Muscle of arm (tissue), 12 donors: Measurements from ENCODE around the gene JKAMP. TPM values are rescaled to one million over a fixed set of nuclear protein-coding genes. Genes with fewer than 3 reads are reported as not detected.

Experiments
- DNase-seq: peaks from one replicate; pipeline ENCODE4 v3.0.0-alpha.2; 2013
- polyA plus RNA-seq, 12 donors: library from polyadenylated mRNA; unstranded; fragments of 120-200 nt; gene quantifications; one replicate each; pipeline ENCODE4 v1.2.1, GENCODE V29; 2013; ENCODE audit not compliant: insufficient read length in 12 of 12

JKAMP gene
- polyA plus RNA-seq, 12 donors, result 38.4 to 67.1 (median 50.2) TPM; not detected in 1

- DNase-seq, result no peak
Measured at GRCh38 chr14:59532419-59532818, 48.1 kb downstream of the JKAMP start.

DNA sequence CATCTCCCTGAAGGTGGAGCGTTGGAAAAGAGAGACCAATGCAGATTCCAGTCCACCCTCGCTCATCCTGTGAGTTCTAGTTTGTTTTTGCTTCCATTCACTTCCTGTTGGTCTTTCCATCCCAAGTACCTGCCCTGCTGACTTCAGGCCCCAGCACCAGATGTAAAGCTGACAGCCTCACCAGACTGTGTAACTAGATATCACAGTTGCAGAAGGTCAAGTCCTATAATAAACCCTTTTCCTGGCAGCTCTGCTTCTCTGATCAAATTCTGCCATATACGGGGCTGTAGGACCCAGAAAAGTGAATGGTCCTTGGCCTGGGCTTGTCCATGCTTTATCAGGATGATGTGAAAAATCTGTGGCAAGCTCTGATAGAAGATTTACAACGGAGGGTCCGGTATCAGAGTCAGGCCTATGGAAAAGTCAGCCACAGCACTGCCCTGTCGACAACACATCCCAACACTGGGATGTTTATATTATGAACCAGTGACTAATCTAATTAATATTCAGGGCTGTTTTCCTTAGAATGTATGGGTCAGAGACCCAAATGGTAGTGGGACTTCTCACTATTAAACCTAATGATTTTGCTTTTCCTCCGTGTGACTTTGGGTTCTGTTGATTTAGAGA, 50.2 kb downstream of the JKAMP start:
- DNase-seq, result no peak

DNA sequence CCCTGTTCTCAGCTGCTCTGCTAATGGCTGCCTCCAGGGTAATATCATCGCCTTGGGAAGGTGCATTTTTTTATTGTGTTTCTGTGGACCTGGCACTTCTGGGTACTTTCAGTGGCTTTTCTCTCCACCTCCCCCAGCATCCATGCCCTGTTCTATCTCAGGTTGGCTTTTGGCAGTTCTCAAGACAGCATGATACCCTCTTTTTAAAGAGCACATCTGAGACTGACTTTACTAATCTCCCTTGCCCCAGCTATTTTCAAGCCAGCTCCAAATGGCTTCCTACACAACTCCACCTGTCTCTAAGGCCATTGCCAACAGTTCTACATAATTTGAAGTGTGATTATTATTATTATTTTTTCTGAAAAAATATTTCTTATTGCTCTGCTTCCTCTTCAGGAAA, 53.2 kb downstream of the JKAMP start:
- DNase-seq, result no peak

GRCh38 chr14:59538936-59539335, 54.6 kb downstream of the JKAMP start:
- DNase-seq, result no peak

DNA sequence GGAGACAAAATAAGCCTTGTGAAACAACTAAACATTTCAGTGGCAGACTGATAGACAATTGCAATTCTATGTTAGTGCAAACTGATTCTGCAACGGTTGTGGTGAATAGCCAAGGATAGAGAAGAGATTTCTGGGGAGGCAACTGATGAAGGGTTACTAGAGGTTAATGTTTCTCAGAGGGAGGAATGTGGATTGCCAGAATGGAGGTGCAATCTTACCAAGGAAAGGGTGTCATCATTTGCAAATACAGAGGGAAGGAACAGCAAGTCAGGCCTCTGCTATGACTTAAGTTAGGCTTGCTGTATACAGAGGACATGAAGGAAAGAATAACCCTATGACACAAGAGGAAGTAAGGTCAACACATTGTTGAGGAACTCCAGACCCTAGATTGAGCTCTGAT, 56.5 kb downstream of the JKAMP start:
- no peak for DNase-seq

- no peak for DNase-seq
Measured at GRCh38 chr14:59541731-59542130, 57.4 kb downstream of the JKAMP start.

GRCh38 chr14:59543873-59544272, 59.6 kb downstream of the JKAMP start:
- DNase-seq, result no peak

DNA sequence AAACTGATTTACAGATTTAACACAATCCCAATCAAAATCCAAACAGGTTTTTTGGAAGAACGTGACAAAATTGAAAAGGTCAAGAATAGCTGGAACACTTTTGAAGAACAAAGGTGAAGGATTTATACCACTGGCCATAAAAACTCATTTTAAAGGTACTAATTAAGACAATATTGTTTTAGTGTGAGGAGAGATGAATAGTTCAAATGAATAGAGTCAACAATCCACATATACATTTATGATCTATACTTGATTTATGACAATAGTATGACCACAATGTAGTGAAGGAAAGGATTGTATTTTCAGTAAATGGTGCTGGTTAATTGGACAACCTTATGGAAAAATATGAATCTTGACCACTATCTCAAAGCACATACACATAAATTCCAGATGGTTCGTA, 63.0 kb downstream of the JKAMP start:
- DNase-seq, result no peak

Other genes with a start within 250 kb of the JKAMP start
- gene GPR135, start 19.1 kb upstream of the JKAMP start, polyA plus RNA-seq, result 1 to 10 TPM in 11 of 12 donors, not detected in 1; 1.9 to 4.8 (median 3.6) TPM
- gene L3HYPDH, start 109 bp upstream of the JKAMP start, polyA plus RNA-seq, result 10 to 100 TPM in 11 of 12 donors, not detected in 1; 17.0 to 39.1 (median 26.3) TPM
- not detected for gene CCDC175, start 92.3 kb downstream of the JKAMP start, polyA plus RNA-seq